A673 (cell line): ENCODE measurements around the gene TMEM40. TPM values are rescaled to one million over a fixed set of nuclear protein-coding genes. Genes with fewer than 3 reads are reported as not detected.

ENCODE experiments used
- BruUV-seq: library from RNA; stranded (reverse); fragments of 400-500 nt; replicated peaks from 2 replicates; lab custom pipeline; 2021; lab: Mats Ljungman, UMichigan
- CTCF ChIA-PET: fragments of 300-600 bp; sonication (Branson Sonifier 250); formaldehyde crosslinking; loops from one replicate; lab custom pipeline; 2022; ENCODE audit warnings: antibody characterized with exemption; lab: Charles Lee
- POLR2A ChIA-PET: fragments of 300-600 bp; sonication (Branson Sonifier 250); formaldehyde crosslinking; loops from one replicate; lab custom pipeline; 2022; ENCODE audit warnings: antibody characterized with exemption; ENCODE audit not compliant: low non-redundant PET; lab: Charles Lee
- DNase-seq: peaks from one replicate; pipeline ENCODE4 v3.0.0-alpha.2; 2015; ENCODE audit warnings: low spot score
- H3K27ac ChIP-seq: fragments of 200-600 bp; sonication (generic); 2 replicates; pipeline ENCODE4 v1.5.1; 2016; ENCODE audit warnings: mixed run types, low read depth, mild to moderate bottlenecking, mixed read lengths, antibody characterized with exemption, low read length; ENCODE audit not compliant: poor library complexity, severe bottlenecking
- H3K27me3 ChIP-seq: fragments of 200-600 bp; sonication (generic); replicated peaks from 2 replicates; pipeline ENCODE4 v1.6.1; 2017; ENCODE audit warnings: mixed run types, low read depth, mild to moderate bottlenecking, mixed read lengths, antibody characterized with exemption, low read length; ENCODE audit not compliant: insufficient read depth, poor library complexity
- H3K36me3 ChIP-seq: fragments of 200-600 bp; sonication (generic); 2 replicates; pipeline ENCODE4 v1.6.1; 2016; ENCODE audit warnings: mixed run types, mild to moderate bottlenecking, mixed read lengths, antibody characterized with exemption, low read length; ENCODE audit not compliant: insufficient read depth, poor library complexity, severe bottlenecking
- H3K4me1 ChIP-seq: fragments of 200-600 bp; sonication (generic); 2 replicates; pipeline ENCODE4 v1.6.1; 2017; ENCODE audit warnings: mixed run types, mild to moderate bottlenecking, mixed read lengths, antibody characterized with exemption, low read length; ENCODE audit not compliant: insufficient read depth, poor library complexity, severe bottlenecking
- H3K4me3 ChIP-seq: fragments of 200-600 bp; sonication (generic); 2 replicates; pipeline ENCODE4 v1.5.1; 2016; ENCODE audit warnings: low read depth, mixed run types, mild to moderate bottlenecking, mixed read lengths, low read length; ENCODE audit not compliant: poor library complexity, severe bottlenecking
- H3K9me3 ChIP-seq: fragments of 200-600 bp; sonication (generic); 2 replicates; pipeline ENCODE4 v1.6.1; 2016; ENCODE audit warnings: mixed run types, low read depth, mild to moderate bottlenecking, mixed read lengths, antibody characterized with exemption, low read length; ENCODE audit not compliant: poor library complexity, severe bottlenecking
- CTCF ChIP-seq: fragments of 300-800, 200-600 bp; sonication (generic); conservative IDR thresholded peaks from 2 replicates; pipeline ENCODE4 v1.5.1; 2017; ENCODE audit warnings: low read depth, mild to moderate bottlenecking, antibody characterized with exemption, low read length, moderate library complexity, mixed read lengths
- EZH2 ChIP-seq: fragments of 200-600 bp; sonication (generic); IDR thresholded peaks from 2 replicates; pipeline ENCODE4 v1.6.1; 2017; ENCODE audit warnings: borderline replicate concordance, low read depth, mild to moderate bottlenecking, mixed read lengths, antibody characterized with exemption, low read length; ENCODE audit not compliant: poor library complexity, severe bottlenecking
- intact Hi-C: fragments of 100-400 bp; cut with micrococcal nuclease; formaldehyde crosslinking; loops from one replicate; pipeline ENCODE4 v1.10.0; 2022; ENCODE audit not compliant: unreplicated experiment
- total RNA-seq: library from RNA; stranded (reverse); gene quantifications from 2 replicates; pipeline ENCODE4 v1.2.3, GENCODE V29; 2021

The TMEM40 gene
- total RNA-seq, 1 experiment from 2014 or later, result not detected

- Histone ChIP-seq H3K27ac (no peak overlapping the region), H3K4me3 (no peak overlapping the region), H3K9me3 (no peaks in the 10 kb centered on the region), H3K36me3 (no peaks in the 10 kb centered on the region), H3K27me3 (no peaks in the 10 kb centered on the region), H3K4me1 (peaks cover 8% of the 10 kb centered on the region)
- CTCF ChIA-PET, result no interaction called here
- POLR2A ChIA-PET, result no interaction called here
- TF ChIP-seq CTCF, result no peak
- no peak for TF ChIP-seq EZH2
- intact Hi-C loops, result no loop called here
- no TSS peak for BruUV-seq
- no peak for DNase-seq
Measured at GRCh38 chr3:12756175-12756574, 2.9 kb downstream of the TMEM40 start.

GRCh38 chr3:12755754-12756153 is 3.3 kb downstream of the TMEM40 start:
- Histone ChIP-seq H3K4me1 (peaks cover 8% of the 10 kb centered on the region), H3K36me3 (no peaks in the 10 kb centered on the region), H3K27ac (no peak overlapping the region), H3K27me3 (no peaks in the 10 kb centered on the region), H3K4me3 (no peak overlapping the region), H3K9me3 (no peaks in the 10 kb centered on the region)
- ChIA-PET POLR2A (no interaction called here), CTCF (no interaction called here)
- no peak for DNase-seq
- intact Hi-C loops, result no loop called here
- no peak for TF ChIP-seq CTCF
- TF ChIP-seq EZH2, result no peak
- no TSS peak for BruUV-seq

GRCh38 chr3:12754313-12754712 is 4.7 kb downstream of the TMEM40 start:
- no peak overlapping the region for H3K4me3 ChIP-seq
- BruUV-seq, result no TSS peak
- DNase-seq, result no peak
- no peaks in the 10 kb centered on the region for H3K9me3 ChIP-seq
- intact Hi-C loops, result no loop called here
- no peak overlapping the region for H3K27ac ChIP-seq
- no peaks in the 10 kb centered on the region for H3K27me3 ChIP-seq
- H3K4me1 ChIP-seq, result peaks cover 8% of the 10 kb centered on the region
- H3K36me3 ChIP-seq, result no peaks in the 10 kb centered on the region
- ChIA-PET POLR2A (no interaction called here), CTCF (no interaction called here)
- TF ChIP-seq EZH2, result no peak
- TF ChIP-seq CTCF, result no peak
